HL-60 (cell line): ENCODE results near the gene AGAP1.

Source experiments
- DNase-seq, 2 experiments: peaks; one replicate each; pipeline ENCODE4 v3.0.0-alpha.2; 2010 to 2020; ENCODE audit warnings: low read depth in 1 of 2, low spot score in 1 of 2
- H3K27ac ChIP-seq: fragments of 250-450 bp; sonication (Bioruptor Pico); replicated peaks from 2 replicates; pipeline ENCODE4 v1.5.1; 2020; ENCODE audit warnings: mild to moderate bottlenecking, moderate library complexity
- H3K27me3 ChIP-seq: fragments of 250-450 bp; sonication (Bioruptor Pico); 2 replicates; pipeline ENCODE4 v1.5.1; 2021; ENCODE audit warnings: mild to moderate bottlenecking, moderate library complexity; ENCODE audit not compliant: insufficient read depth, poor library complexity, severe bottlenecking
- H3K4me3 ChIP-seq: replicated peaks from 2 replicates; pipeline ENCODE4 v1.5.1; 2011; ENCODE audit warnings: mild to moderate bottlenecking, control low read depth, low read length; ENCODE audit not compliant: insufficient read depth
- CTCF ChIP-seq: IDR thresholded peaks from one replicate; pipeline ENCODE4 v1.5.1; 2011; ENCODE audit warnings: low read length, control low read depth, inconsistent platforms; ENCODE audit not compliant: insufficient read depth
- GABPA ChIP-seq: IDR thresholded peaks from 2 replicates; pipeline ENCODE4 v1.6.1; 2012; ENCODE audit warnings: low read depth
- POLR2AphosphoS5 ChIP-seq: IDR thresholded peaks from 2 replicates; pipeline ENCODE4 v1.6.1; 2012; ENCODE audit warnings: low read depth
- SPI1 ChIP-seq: IDR thresholded peaks from 2 replicates; pipeline ENCODE4 v1.6.1; 2012; ENCODE audit warnings: low read depth, mild to moderate bottlenecking, borderline replicate concordance
- TF ChIP-seq, protein P1 (sequence below): IDR thresholded peaks from 2 replicates; pipeline ENCODE4 v1.6.1; 2012; ENCODE audit warnings: low read depth; ENCODE audit not compliant: insufficient replicate concordance

Gene AGAP1

DNA sequence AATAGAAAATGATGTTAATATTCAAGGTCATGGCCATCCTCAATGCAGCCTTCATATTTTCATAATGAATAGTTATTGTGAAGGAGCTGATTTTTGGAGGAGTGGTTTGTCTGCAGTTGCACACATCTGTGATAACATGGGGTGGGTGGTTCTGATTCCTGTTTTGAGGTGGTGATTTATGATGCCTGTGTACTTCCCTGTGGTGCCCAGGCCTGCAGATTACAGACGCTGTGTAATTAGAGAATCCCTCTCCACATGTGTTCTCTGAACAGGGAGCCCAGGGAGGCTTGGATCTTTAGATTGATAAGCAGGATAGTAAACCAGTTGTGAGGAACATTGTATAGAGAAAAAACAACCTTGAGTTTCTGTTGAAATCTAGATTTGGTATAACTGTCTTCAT, 117.5 kb downstream of the AGAP1 start:
- no peak for TF ChIP-seq GABPA
- TF ChIP-seq CTCF = no peak
- TF ChIP-seq SPI1 = no peak
- TF ChIP-seq, protein P1, sequence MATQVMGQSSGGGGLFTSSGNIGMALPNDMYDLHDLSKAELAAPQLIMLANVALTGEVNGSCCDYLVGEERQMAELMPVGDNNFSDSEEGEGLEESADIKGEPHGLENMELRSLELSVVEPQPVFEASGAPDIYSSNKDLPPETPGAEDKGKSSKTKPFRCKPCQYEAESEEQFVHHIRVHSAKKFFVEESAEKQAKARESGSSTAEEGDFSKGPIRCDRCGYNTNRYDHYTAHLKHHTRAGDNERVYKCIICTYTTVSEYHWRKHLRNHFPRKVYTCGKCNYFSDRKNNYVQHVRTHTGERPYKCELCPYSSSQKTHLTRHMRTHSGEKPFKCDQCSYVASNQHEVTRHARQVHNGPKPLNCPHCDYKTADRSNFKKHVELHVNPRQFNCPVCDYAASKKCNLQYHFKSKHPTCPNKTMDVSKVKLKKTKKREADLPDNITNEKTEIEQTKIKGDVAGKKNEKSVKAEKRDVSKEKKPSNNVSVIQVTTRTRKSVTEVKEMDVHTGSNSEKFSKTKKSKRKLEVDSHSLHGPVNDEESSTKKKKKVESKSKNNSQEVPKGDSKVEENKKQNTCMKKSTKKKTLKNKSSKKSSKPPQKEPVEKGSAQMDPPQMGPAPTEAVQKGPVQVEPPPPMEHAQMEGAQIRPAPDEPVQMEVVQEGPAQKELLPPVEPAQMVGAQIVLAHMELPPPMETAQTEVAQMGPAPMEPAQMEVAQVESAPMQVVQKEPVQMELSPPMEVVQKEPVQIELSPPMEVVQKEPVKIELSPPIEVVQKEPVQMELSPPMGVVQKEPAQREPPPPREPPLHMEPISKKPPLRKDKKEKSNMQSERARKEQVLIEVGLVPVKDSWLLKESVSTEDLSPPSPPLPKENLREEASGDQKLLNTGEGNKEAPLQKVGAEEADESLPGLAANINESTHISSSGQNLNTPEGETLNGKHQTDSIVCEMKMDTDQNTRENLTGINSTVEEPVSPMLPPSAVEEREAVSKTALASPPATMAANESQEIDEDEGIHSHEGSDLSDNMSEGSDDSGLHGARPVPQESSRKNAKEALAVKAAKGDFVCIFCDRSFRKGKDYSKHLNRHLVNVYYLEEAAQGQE = no peak
- TF ChIP-seq POLR2AphosphoS5 = no peak

GRCh38 chr2:235611756-235612155, 117.9 kb downstream of the AGAP1 start:
- no peak overlapping the region for H3K4me3 ChIP-seq
- no peaks in the 10 kb centered on the region for H3K27me3 ChIP-seq
- DNase-seq = no peak
- TF ChIP-seq SPI1 (no peak), CTCF (no peak), GABPA (no peak), POLR2AphosphoS5 (no peak)
- TF ChIP-seq, protein P1 = no peak
- no peak overlapping the region for H3K27ac ChIP-seq

More for the DNA sequence above, 117.5 kb downstream of the AGAP1 start:
- no peak overlapping the region for H3K4me3 ChIP-seq
- no peaks in the 10 kb centered on the region for H3K27me3 ChIP-seq
- no peak for DNase-seq
- H3K27ac ChIP-seq = no peak overlapping the region

DNA sequence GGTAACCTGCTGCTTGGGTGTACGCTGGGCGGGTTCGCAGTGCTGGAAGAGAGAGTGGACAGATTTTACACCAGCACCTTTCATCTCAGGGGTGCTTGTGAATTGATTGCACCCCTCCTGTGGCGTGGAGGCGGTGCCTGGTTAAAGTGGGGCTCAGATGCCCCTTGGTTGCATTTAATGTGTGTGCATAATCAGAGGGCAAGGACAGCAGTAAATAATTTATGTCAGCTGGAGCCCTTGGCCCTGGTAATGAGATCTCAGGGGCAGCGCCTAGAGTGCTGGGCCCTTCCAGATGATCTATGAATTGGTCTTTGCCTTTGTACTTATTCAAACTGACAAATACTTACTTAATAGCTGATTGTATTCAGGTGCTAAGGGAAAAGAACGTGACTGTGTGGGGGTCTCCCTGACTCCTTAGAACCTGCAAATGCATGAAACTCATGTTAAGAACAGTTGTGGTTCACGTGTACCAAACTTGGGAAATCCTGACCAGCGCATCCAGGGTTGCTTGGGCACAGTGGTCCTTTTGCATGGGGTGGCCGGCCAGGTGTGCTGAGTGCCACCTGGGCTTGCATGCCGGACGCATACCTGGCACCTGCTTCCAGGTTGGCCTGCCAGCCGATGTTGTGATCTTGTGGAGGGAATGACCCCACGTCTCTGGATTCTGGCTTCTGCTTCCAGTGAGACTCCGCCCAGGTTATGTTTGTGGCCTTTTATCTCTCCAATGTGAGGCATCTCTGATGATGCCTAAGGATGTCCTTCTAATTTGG, 118.5 kb downstream of the AGAP1 start:
- DNase-seq = no peak

More for the DNA sequence above, 118.5 kb downstream of the AGAP1 start:
- TF ChIP-seq CTCF (no peak), POLR2AphosphoS5 (no peak), SPI1 (no peak), GABPA (no peak)
- TF ChIP-seq, protein P1 = no peak
- no peaks in the 10 kb centered on the region for H3K27me3 ChIP-seq
- H3K27ac ChIP-seq = no peak overlapping the region
- H3K4me3 ChIP-seq = no peak overlapping the region
